ENCODE data around the gene CACNA2D1. TPM values are rescaled to one million over a fixed set of nuclear protein-coding genes. Genes with fewer than 3 reads are reported as not detected.

CACNA2D1 gene
- total RNA-seq, 1 donor from 2014 or later = 46.1 TPM

DNA sequence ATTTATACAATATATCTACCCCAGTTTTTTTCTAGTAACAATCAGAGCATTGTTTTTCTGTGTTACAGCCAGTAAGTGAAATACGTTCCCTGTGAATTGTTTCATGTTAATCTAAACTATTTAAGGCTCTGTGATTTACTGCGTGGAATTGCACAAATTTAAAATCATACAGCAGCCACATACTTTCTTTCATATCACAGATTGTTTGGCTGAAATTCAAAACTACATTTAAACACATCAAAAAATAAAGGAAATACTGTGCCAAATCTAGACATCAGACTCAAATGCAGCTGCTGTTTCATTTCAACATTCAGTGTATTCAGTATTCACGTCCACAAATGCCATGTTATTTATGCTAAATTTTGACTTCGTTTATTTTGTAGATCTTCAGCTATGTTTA, 431.1 kb downstream of the CACNA2D1 start:
- ATAC-seq = no peak
- no peak for DNase-seq (ENCODE audit: missing footprints)
- intact Hi-C loops (cut with DNase I) = no loop called here

DNA sequence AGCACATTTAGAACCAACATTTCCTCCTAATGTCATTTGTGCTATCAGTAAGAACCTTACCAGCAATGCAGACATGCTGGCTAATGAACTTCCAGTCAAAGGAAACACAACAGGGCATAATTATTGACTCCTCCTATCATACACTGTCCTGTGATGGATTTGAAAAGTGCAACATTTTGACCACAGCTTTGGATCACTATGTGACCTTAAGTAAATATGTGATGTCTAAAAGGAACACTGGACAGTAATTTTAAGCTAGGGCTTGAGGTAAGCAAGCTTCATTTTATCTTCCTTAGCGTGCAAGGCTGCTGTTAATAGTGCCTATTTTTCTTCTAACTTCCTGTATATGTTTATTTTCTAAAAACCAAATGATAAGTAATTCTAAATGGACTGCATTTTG, 433.2 kb downstream of the CACNA2D1 start:
- intact Hi-C loops (cut with DNase I) = no loop called here
- DNase-seq (ENCODE audit: missing footprints) = no peak
- no peak for ATAC-seq

DNA sequence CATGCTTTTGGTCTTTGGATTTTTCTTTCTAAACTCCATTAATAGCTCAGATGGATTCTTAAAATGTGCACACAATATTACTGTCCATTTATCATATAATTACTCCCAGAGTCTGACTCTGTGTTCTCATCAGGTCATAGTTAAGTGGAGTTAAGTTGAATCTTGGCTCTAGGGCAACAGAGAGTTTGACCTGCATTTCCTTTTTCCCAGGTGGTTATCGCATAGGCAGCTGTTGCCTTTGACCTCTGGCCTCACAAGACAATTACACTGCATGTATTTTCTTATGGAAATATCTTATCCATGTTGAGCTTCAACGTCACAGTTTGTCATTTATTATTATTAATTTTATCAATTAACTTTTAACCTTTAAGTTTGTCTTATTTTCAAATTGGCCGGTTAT, 436.3 kb downstream of the CACNA2D1 start:
- intact Hi-C loops (cut with DNase I) = no loop called here
- no peak for ATAC-seq
- DNase-seq (ENCODE audit: missing footprints) = no peak

DNA sequence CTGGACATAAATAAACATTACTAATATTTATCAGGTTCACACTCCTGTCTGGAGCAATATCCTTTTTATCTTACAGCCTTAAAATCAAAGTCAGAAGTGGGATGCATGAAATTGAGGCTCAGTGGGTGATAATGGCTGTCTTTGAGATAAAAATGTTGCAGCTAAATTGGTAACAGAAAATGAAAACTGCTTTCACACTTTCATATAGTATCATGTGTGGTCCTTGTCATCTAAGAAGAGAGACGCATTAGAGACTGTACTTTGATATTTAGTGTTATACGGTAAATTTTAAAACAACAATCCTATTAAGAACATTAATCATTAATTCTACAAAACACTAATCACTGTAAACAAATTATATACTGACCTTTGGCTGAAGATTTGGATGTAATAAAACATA, 438.5 kb downstream of the CACNA2D1 start:
- ATAC-seq = no peak
- intact Hi-C loops (cut with DNase I) = no loop called here

DNA sequence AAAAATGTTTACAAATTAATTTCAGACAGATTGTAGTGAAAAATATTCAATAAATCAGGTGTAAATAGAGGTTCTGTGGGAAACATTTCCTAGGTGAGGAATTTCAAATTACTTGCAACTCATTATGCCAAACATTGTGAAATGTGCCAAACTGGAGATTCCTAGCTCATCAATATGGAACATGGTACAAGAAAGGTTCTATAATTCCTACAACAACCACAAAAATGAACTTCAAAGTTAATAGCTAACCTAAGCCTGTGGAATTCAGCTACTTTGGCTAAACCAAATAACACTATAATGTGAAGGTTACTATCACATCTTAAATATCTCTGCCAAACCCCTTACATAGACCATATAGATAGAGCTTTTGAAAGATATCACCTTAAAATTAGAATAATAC, 450.4 kb downstream of the CACNA2D1 start:
- intact Hi-C loops (cut with DNase I) = no loop called here
- ATAC-seq = no peak

More for the DNA sequence above, 438.5 kb downstream of the CACNA2D1 start:
- DNase-seq (ENCODE audit: missing footprints) = no peak

DNA sequence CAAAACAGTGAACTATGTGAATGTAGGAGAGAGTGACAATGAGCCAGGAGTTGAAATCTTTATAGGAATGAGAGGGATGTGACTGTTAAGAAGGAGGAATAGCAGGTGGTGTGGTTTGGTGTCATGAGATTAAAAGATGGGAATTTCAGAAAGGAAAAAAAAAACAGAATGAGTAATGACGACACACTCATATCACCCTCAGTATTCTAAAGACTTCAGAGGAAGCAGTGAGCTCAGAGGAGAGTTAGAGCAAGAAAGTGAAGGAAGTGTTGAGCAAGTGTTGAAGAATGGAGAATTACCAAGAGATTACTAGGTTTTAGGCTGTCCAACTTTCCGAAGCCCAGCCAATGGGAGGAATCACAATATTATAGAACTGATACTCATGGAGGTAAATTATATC, 453.2 kb downstream of the CACNA2D1 start:
- intact Hi-C loops (cut with DNase I) = no loop called here
- no peak for DNase-seq (ENCODE audit: missing footprints)
- no peak for ATAC-seq

More for the DNA sequence above, 450.4 kb downstream of the CACNA2D1 start:
- DNase-seq (ENCODE audit: missing footprints) = no peak

DNA sequence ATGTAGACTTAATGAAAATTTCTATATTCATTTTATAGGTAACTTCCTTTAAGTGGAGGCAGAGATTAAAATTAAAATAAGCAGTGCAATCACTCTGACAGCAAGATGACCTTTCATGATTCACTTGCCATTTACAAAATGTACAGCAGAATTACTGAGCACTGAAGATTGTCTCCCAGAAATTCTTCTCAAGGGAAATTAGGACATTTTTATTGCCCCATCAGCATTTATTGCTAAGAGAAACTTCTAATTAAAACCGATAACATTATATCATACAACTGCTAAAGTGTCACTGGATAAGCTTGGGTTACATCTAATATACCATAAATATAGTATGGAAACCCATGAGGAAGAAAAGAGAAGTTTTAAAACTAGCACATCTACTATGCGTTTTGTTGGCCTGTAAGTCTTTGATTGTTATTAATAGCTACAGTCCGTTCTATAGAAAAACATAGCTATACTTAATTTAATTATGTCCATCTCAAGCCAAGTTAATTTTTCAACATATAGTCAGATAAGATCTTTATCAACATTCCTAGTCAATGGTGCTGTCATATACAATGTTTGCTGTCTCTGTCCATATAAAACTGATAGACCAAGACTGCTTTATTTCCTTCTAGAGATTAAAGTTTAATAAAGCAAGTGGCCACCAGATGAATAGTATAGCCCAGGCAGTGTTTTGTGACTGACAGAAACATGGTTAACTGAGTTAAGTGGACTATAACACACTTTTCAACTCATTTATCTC, 456.7 kb downstream of the CACNA2D1 start:
- DNase-seq (ENCODE audit: missing footprints) (no peak), ATAC-seq (no peak)
- intact Hi-C loops (cut with DNase I) = no loop called here

DNA sequence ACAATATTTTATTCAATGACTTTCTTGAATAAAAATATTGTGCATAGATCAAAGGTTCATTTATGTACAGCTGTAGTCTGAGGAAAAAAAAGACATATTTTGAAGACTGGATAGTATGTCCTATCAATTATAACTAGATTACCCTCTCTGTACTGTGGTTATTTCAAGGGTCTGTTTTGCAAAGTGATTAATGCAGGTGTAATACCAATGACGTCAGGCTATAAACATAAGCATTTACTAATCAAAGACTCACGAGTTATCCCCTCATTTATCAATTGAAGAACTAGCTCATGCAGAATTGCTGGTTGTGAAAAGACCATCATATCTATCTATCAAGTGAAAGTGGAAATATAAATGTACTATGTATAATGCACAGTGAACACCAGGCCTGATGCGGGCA, 460.2 kb downstream of the CACNA2D1 start:
- ATAC-seq (no peak), DNase-seq (ENCODE audit: missing footprints) (no peak)

DNA sequence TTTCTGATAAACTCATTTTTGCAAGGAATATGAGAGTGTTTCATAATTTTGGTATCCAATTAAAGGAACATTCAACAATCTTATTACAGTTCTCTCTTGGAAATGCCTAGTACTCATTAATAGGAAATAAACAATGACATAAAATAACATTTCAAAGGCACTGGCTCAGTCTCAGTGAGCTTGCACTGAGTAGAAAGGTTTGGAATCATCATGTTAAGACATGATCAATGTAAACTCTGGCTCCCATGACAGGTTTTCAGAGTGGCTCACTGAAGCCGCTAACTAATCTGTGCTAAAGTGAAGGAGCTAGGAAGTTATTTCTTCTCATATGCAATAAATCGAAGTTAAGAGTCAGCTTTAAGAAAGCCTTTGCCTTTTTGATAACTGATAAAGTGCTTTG, 470.5 kb downstream of the CACNA2D1 start:
- DNase-seq (ENCODE audit: missing footprints) (no peak), ATAC-seq (no peak)
- intact Hi-C loops (cut with DNase I) = no loop called here

More for the DNA sequence above, 460.2 kb downstream of the CACNA2D1 start:
- intact Hi-C loops (cut with DNase I) = no loop called here

DNA sequence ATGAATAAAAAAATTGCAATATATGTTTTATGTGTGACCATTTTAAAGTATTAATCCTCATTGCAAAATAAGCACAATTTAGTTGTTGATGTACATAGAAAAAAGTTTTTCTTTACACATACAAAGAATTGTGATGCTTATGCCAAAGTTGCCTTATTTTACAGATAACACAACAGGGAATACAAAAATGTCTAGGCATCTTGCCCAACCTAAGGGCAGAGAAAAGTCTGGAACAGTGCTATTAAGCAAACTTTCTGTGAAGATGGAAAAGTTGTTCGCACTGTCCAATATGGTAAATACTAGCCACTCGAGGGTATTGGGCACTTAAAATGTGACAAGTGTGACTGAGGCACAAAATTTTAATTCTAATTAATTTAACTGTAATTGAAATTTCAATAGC, 483.6 kb downstream of the CACNA2D1 start:
- intact Hi-C loops (cut with DNase I) = no loop called here
- DNase-seq (ENCODE audit: missing footprints) = no peak
- ATAC-seq = no peak

DNA sequence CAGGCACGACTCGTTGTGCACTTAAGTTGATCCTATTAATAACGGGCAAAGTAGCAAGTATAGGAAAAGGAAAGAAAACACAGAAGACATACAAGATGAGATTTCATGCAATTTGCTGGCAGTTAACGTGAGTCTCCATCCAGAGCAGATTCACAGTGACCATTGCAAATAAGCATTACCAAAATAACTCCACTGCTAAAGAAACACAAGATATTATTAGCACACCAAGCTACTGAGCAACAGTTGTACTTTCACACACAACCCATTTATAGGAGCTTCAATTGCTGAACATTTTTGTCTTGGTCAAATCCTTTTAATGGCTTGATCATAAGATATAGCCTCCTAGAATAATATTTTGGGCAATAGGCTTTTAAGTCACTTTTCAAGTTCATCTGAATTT, 486.1 kb downstream of the CACNA2D1 start:
- ATAC-seq = peak; percentile 84

DNA sequence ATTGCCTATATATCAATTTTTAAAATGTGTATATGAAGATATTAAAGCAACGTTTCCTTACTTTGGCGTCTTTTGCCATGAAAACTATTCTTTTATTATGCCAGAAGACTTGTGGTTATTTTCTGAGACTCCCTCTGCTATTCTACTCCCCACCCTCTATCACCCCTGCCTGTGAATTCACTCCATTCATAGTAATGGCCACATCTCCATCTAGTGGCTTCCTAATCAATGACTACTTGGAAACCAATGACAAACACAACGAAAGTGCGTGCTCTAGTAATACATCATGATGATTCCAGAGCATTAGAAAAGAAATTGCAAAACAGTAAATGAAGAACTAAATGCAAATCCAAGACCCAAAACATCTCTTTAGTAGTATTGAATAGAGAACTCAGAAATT, 487.1 kb downstream of the CACNA2D1 start:
- ATAC-seq (peak; percentile 83), DNase-seq (ENCODE audit: missing footprints) (no peak)
- intact Hi-C loops (cut with DNase I) = loop anchor here (1.0 kb wide), 1 partner anchor 457 kb away; no protein-coding TSS in a partner anchor

More for the DNA sequence above, 486.1 kb downstream of the CACNA2D1 start:
- intact Hi-C loops (cut with DNase I) = no loop called here
- DNase-seq (ENCODE audit: missing footprints) = no peak

DNA sequence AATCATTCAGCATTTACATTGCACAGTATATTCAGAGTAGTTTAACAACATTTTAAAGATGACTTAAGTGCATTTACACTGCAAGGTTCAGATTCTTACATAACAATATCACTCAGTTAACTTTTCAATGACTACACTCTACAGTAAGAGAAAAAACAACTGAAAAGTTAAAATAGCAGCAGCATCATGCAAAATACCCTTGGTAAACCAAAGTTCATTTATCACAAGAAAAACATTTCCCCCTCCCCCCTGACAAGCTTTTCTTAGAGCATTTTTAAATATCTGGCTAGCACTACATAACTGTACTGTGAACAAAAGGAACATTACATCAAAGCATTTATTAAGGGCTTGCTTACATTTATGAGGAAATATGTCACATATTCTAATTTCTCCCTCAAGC, 494.3 kb downstream of the CACNA2D1 start:
- intact Hi-C loops (cut with DNase I) = no loop called here
- DNase-seq (ENCODE audit: missing footprints) (no peak), ATAC-seq (no peak)

DNA sequence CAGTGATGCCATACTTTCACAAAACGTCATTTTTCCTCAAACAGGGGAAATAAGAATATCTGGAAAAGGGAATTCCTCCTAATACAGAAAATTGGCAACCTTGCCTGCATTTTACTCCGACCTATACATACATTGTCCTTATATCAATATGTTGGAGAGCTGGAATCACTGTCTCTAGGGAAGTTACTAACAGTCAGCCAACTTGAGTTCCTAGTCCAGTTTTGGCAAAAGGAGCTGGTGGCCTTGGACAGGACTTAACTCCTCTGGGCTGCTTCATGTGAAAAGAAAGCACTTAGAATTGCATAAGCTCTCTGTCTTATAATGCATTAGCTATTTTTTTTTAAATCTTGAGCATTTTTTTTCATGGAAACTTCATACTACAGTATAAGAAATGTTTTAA, 499.5 kb downstream of the CACNA2D1 start:
- ATAC-seq (peak; percentile 77), DNase-seq (ENCODE audit: missing footprints) (peak; percentile 46)
- intact Hi-C loops (cut with DNase I) = no loop called here

DNA sequence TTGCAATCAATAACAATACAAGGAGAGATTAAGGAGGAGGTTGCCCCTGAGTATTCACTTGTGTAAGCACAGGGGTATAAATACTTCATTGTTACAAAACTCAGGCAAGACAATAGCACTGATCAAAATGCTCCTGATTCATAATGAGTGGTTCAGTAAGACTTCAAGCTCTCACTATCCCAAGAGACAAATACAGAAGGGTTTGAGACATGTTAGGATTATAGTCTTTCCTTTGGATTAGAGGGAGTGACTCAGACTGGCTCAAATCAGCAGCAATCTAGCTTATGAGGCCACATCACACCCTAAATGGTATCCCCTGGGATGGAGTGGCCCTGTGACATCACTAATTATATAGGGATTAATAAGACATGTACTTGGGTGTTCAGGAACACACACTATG, 506.5 kb downstream of the CACNA2D1 start:
- intact Hi-C loops (cut with DNase I) = no loop called here

DNA sequence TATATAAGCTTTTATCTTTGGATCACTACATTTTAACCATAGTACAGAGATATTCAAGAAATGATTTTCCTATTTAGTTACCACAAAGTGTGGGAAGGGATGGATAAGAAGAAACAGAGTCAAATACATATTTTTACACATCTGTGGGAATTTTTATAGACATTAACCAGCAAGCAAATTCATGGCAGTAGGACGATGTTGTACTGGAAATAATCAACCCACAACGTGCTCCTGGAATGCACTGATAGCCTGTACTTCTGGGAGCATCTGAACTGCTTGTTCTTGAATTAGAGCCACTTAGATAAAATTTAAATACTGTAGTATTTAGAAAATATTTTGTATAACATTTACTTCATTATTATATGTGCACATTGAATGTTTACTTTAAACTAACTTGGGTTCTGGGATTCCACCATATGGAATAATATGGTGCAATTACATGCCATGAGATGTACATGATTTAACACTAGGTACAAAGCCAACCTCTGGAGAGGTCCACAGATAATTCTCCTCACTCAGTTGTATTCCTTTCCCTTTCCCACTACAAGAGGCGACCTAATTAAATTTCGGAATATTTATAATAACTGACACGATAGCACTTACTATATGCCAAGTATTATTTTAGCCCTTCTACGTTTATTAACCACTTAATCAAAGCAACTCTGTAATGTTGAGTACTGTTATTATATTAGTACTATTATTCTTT, 508.8 kb downstream of the CACNA2D1 start:
- intact Hi-C loops (cut with DNase I) = no loop called here
- ATAC-seq (peak; percentile 79), DNase-seq (ENCODE audit: missing footprints) (no peak)

More for the DNA sequence above, 506.5 kb downstream of the CACNA2D1 start:
- DNase-seq (ENCODE audit: missing footprints) (no peak), ATAC-seq (no peak)

DNA sequence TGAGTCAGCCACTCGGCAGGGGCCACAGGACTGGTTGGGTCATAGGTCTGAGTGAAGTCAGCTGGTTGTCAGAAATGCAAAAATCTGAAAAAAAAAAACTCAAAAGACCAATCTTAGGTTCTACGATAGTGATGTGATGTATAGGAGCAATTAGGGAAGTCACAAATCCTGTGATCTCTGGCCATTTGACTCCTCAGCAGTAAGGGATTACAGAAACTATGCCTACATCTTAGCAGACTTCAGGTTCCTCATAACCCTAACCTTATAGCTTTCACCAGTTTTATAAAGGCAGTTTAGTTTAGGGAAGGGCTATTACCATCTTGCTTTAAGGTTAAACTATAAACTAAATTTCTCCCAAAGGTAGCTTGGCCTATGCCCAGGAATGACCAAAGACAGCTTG, 510.6 kb downstream of the CACNA2D1 start:
- ATAC-seq (no peak), DNase-seq (ENCODE audit: missing footprints) (no peak)
- intact Hi-C loops (cut with DNase I) = no loop called here

DNA sequence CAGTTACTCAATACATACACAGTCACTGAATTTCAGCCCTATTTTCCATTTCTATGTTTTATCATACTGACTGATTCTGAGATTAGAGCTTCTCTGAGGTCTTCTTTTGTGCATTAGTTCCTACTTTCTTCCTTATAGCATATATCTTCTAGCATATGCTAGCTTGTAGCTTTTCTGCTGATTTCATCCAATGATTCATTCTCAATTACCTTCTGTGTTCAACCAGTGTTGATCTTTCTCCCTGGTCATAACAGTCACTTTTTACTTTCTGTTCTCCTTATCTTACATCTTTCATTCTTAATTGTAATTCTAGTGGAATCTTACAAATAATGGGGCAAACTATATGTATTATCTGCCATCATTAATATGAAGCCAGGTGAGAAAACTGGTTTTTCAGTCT, 514.2 kb downstream of the CACNA2D1 start:
- DNase-seq (ENCODE audit: missing footprints) = no peak
- intact Hi-C loops (cut with DNase I) = no loop called here
- no peak for ATAC-seq

DNA sequence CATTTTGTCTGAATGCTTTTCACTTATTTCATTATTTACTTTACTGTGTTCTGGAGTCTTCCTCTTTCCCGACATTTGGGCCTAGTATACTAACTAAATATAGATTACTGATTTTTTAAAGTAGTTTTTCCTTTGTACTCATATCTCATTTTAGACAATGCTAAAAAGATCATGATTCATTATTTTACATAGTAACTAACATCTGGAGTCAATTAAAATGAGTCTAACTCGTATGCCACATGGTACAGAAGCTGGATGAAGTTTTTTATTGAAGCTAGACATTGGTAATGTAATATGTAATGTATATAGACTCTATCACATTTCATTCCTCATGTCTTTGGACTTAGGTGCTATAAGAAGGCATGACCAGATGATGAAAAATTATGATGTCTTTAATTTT, 517.4 kb downstream of the CACNA2D1 start:
- intact Hi-C loops (cut with DNase I) = no loop called here
- ATAC-seq (no peak), DNase-seq (ENCODE audit: missing footprints) (no peak)

DNA sequence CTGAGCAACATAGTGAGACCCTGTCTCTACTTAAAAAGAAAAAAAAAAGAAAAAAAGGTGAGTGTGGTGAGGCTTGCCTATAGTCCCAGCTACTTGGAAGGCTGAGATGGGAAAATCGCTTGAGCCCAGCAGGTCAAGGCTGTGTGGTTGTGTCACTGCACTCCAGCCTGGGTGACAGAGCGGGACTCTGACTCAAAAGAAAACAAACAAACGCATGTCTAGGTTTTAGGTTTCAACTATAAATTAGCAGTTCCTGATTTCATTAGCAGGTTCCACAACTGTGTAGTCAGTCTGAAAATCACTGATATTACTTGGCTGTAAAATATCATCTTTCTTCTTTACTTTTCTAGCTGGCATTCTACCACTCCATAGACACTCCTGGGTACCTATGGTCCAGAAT, 518.0 kb downstream of the CACNA2D1 start:
- no peak for DNase-seq (ENCODE audit: missing footprints)

More for the DNA sequence above, 518.0 kb downstream of the CACNA2D1 start:
- intact Hi-C loops (cut with DNase I) = no loop called here
- ATAC-seq = no peak

All from Right ventricle myocardium inferior (tissue), 1 donor.